NB4 (cell line): Measurements from ENCODE around the gene SPOP.

Source experiments
- DNase-seq: peaks from one replicate; pipeline ENCODE4 v3.0.0; 2010; ENCODE audit warnings: low read depth
- H3K4me3 ChIP-seq: one replicate; pipeline ENCODE4 v1.5.1; 2011; ENCODE audit warnings: mild to moderate bottlenecking, low read depth, low read length, moderate library complexity
- MYC ChIP-seq: IDR thresholded peaks from 2 replicates; pipeline ENCODE4 v1.6.1; 2011; ENCODE audit warnings: low read depth, low read length
- POLR2A ChIP-seq: IDR thresholded peaks from 2 replicates; pipeline ENCODE4 v1.6.1; 2011; ENCODE audit warnings: mild to moderate bottlenecking; ENCODE audit not compliant: insufficient read length; ENCODE audit errors: extremely low read depth
- TF ChIP-seq, protein P1 (sequence below): IDR thresholded peaks from one replicate; pipeline ENCODE4 v1.5.1; 2012; ENCODE audit warnings: low read depth, low read length
- TF ChIP-seq, protein P2 (sequence below): IDR thresholded peaks from 2 replicates; pipeline ENCODE4 v1.6.1; 2011; ENCODE audit warnings: low read depth, low read length

Gene SPOP

DNA sequence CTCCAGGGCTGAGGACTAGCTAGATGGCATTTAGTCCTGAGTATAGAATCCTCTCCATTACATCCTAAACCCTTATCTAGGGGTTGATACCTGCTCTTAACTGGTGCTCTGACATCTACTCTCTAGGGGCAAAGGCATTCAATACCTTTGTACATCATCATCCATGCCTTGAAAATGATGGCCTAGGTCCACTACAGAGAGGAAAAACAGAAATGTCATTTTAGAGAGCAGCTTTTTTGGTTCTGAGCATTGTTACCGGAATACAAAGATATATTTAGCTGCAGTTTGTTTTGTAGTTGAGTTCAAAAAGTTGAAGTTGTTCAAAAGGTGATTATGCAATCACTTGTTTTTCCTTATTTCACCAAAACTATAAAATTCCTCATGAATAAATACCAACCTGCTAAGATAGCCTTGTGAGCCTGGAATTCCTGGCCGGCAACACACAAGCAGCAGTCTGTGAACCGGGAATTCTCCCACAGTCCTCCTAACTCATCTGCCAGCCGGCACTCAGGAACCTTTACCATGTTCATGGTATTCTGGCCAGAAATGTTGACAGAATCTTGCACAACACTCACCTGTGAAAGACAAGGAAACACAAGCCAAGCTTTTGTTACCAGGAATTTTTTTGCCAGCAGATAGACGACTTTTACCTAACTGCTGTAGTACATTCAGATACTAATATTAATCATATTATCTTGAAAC, 66.9 kb downstream of the SPOP start:
- DNase-seq, result no peak
- H3K4me3 ChIP-seq, result no peak overlapping the region
- TF ChIP-seq, protein P1, sequence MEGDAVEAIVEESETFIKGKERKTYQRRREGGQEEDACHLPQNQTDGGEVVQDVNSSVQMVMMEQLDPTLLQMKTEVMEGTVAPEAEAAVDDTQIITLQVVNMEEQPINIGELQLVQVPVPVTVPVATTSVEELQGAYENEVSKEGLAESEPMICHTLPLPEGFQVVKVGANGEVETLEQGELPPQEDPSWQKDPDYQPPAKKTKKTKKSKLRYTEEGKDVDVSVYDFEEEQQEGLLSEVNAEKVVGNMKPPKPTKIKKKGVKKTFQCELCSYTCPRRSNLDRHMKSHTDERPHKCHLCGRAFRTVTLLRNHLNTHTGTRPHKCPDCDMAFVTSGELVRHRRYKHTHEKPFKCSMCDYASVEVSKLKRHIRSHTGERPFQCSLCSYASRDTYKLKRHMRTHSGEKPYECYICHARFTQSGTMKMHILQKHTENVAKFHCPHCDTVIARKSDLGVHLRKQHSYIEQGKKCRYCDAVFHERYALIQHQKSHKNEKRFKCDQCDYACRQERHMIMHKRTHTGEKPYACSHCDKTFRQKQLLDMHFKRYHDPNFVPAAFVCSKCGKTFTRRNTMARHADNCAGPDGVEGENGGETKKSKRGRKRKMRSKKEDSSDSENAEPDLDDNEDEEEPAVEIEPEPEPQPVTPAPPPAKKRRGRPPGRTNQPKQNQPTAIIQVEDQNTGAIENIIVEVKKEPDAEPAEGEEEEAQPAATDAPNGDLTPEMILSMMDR, result no peak
- TF ChIP-seq POLR2A, result no peak
- TF ChIP-seq, protein P2, sequence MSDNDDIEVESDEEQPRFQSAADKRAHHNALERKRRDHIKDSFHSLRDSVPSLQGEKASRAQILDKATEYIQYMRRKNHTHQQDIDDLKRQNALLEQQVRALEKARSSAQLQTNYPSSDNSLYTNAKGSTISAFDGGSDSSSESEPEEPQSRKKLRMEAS, result no peak
- no peak for TF ChIP-seq MYC

DNA sequence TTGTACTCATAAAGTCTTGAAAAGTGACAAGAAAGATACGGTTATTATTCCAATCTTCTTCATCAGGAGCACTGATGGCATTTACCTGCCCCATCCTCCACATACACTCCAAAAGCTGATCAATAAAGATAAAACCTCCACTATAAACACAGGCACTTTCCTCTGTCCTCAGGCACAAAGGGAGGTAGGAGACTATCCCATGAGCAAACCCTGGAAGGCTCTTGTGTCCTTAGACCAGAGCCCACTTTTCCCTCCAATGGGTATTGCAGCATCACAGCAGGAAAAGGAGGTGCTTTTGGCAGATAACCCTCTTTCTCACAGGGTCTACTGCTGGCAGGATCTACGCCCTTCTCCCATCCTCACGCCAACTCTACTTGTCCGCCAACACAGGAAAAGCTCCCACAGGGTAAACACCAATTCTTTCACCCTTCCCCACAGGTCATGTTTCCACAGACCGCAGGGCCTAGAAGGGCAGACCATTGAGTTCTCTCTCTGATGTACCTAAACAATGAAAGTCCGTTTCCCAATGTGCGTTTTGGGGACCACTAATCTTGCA, 73.5 kb downstream of the SPOP start:
- no peak overlapping the region for H3K4me3 ChIP-seq
- no peak for TF ChIP-seq MYC
- no peak for TF ChIP-seq POLR2A
- TF ChIP-seq, protein P1, result no peak
- TF ChIP-seq, protein P2, result no peak
- no peak for DNase-seq

DNA sequence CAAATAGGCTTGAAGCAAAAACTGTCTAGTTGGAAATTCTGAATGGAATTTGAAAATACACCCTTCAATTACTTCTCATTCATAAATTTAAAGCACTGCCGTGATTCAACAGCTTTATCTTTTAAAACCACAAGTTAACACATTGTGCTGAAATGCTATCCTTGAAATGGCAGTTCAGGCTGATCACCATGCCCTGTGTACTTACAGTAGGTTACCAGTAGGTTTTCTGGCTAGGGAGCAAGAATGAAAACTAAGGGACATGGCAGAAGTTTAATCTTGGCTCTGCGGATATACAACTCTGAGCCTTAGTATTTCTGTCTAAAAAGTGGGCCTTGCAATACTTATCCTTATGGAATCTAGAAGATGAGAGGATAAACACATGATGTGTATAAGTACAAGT, 74.2 kb downstream of the SPOP start:
- DNase-seq, result no peak
- TF ChIP-seq, protein P2, result no peak
- no peak for TF ChIP-seq POLR2A
- TF ChIP-seq MYC, result no peak
- TF ChIP-seq, protein P1, result no peak
- no peak overlapping the region for H3K4me3 ChIP-seq

DNA sequence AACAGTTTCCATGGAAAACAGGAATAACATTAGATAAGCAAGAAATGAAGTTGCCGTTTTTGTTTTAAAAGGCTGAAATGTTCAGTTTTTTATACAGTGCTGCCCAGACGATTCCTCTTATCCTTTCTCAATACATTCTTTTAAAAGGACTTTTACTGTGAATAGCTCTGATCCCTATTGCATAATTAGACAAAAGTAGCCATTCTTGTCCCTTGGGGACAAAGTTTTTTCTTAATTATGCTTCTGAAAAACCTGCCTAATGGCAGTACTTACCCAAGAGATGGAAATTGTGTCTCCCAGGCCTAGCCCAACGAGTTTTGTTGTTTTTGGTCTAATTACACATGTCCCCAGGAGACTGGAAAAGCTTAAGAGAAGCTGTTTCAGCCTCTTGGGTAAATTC, 74.7 kb downstream of the SPOP start:
- TF ChIP-seq, protein P2, result no peak
- TF ChIP-seq, protein P1, result no peak
- TF ChIP-seq MYC, result no peak
- no peak for TF ChIP-seq POLR2A

DNA sequence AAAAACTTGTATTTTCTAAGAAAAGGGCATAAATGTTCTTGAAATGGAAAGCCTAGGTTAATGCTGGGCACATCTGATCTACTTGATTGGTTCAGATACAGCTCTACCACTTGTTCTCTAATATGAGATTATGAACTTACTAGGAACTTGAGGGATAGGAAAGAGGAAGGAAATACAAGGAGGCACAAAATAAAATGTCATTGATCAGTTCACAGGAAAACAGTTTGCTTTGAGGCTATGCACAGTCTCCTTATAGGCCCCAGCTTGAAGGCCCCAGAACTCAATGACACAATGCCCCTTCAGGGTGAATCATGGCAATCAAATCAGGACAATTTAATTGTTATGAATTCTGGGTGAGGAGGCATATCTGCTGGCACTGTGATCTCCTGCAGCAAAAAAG, 75.1 kb downstream of the SPOP start:
- TF ChIP-seq, protein P2, result no peak
- no peak for DNase-seq
- no peak overlapping the region for H3K4me3 ChIP-seq

More for the DNA sequence above, 74.7 kb downstream of the SPOP start:
- no peak overlapping the region for H3K4me3 ChIP-seq
- DNase-seq, result no peak

DNA sequence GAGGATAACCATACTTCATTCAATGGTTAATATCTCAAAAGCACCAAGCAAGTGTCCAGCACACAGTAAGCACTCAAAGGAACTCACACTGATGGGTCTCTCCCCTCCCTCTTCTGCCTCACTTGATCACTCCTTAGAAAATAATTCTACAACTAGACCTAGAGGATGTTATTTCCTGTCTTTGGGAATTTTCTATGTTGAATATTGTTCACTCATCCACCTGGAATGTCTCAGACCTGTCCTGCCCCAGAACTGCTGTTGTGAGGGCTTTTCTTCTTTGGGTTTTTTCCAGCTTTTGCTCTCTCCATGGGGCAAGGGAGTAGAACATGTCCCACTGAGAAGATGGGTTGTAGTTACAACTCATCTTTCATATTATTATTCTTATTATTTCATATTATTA, 76.9 kb downstream of the SPOP start:
- TF ChIP-seq, protein P1, result no peak
- TF ChIP-seq, protein P2, result no peak
- TF ChIP-seq POLR2A, result no peak
- TF ChIP-seq MYC, result no peak
- no peak overlapping the region for H3K4me3 ChIP-seq
- DNase-seq, result no peak
